A549 (cell line): ENCODE results near the gene UBTD1. TPM values are rescaled to one million over a fixed set of nuclear protein-coding genes. Genes with fewer than 3 reads are reported as not detected.

Experiments
- ATAC-seq, 2 experiments: fragments of 200-7000 bp in 1 of 2; fragments of >200 bp in 1 of 2; cut with Nextera tagmentation in 1 of 2; cut with Tn5 transposase in 1 of 2; 3 replicates each; pipeline versions ENCODE4 v1.8.0 to v1.9.1; 2018 to 2020; ENCODE audit warnings: mild to moderate bottlenecking in 1 of 2, moderate library complexity in 1 of 2
- CTCF ChIA-PET: fragments of 300-600 bp; sonication (Branson Sonifier 250); formaldehyde crosslinking; extraction: SDS; loops from one replicate; lab custom pipeline; 2021; ENCODE audit warnings: antibody characterized with exemption, inconsistent platforms; lab: Yijun Ruan, JAX
- POLR2A ChIA-PET: fragments of 350-600 bp; formaldehyde crosslinking; extraction: SDS; loops from one replicate; lab custom pipeline; 2021; ENCODE audit warnings: antibody characterized with exemption, inconsistent platforms; lab: Yijun Ruan, JAX
- DNase-seq, 2 experiments: peaks; one replicate each; pipeline versions ENCODE4 v3.0.0 to v3.0.0-alpha.2; 2011 to 2016; ENCODE audit warnings: low read depth in 1 of 2, low spot score in 1 of 2
- FAIRE-seq: peaks from 2 replicates; lab custom pipeline; 2011; peaks lifted over from hg19 to GRCh38; lab: Jason Lieb, UNC
- H3K27ac ChIP-seq, 2 experiments: fragments of >200 bp; sonication (Bioruptor Twin); formaldehyde crosslinking; 3 replicates each; pipeline ENCODE4 v1.5.1; 2016 to 2017
- H3K4me1 ChIP-seq: fragments of >200 bp; sonication (Bioruptor Twin); formaldehyde crosslinking; 3 replicates; pipeline ENCODE4 v1.6.1; 2016
- H3K4me2 ChIP-seq: fragments of >200 bp; sonication (Bioruptor Twin); formaldehyde crosslinking; 3 replicates; pipeline ENCODE4 v1.6.1; 2016
- H3K4me3 ChIP-seq: fragments of >200 bp; sonication (Bioruptor Twin); formaldehyde crosslinking; 3 replicates; pipeline ENCODE4 v1.5.1; 2016
- H3K9me3 ChIP-seq: fragments of >200 bp; sonication (Bioruptor Twin); formaldehyde crosslinking; 3 replicates; pipeline ENCODE4 v1.6.1; 2016
- ATOH8 ChIP-seq: fragments of 250-450 bp; sonication (Bioruptor Pico); IDR thresholded peaks from 2 replicates; pipeline ENCODE4 v1.5.0; 2020; ENCODE audit warnings: low read depth, mild to moderate bottlenecking, moderate library complexity
- BHLHE40 ChIP-seq: IDR thresholded peaks from 2 replicates; pipeline ENCODE4 v1.6.1; 2012; ENCODE audit warnings: low read depth, low read length, inconsistent platforms
- CBX8 ChIP-seq: fragments of 200-600 bp; sonication (generic); IDR thresholded peaks from 2 replicates; pipeline ENCODE4 v1.6.1; 2016
- CHD2 ChIP-seq: fragments of 150-350 bp; IDR thresholded peaks from 2 replicates; pipeline ENCODE4 v1.6.1; 2014; ENCODE audit warnings: low read length; ENCODE audit not compliant: partially characterized antibody
- CTCF ChIP-seq: fragments of >200 bp; sonication (Bioruptor Twin); formaldehyde crosslinking; IDR thresholded peaks from 3 replicates; pipeline ENCODE4 v1.5.1; 2016
- EHMT2 ChIP-seq: fragments of 200-600 bp; sonication (generic); IDR thresholded peaks from 2 replicates; pipeline ENCODE4 v1.6.1; 2016; ENCODE audit warnings: antibody characterized with exemption, low read depth, mild to moderate bottlenecking, moderate library complexity
- FOSB ChIP-seq: fragments of 250-450 bp; sonication (Bioruptor Pico); IDR thresholded peaks from 2 replicates; pipeline ENCODE4 v1.5.0; 2020; ENCODE audit warnings: mild to moderate bottlenecking, moderate library complexity
- FOSL2 ChIP-seq, 2 experiments: fragments of 450-650 bp in 1 of 2; fragments of >200 bp in 1 of 2; sonication (Bioruptor Twin) in 1 of 2; formaldehyde crosslinking; IDR thresholded peaks; 2 replicates each; pipeline versions ENCODE4 v1.5.0 to v1.6.1; 2016 to 2020; ENCODE audit warnings: mild to moderate bottlenecking in 1 of 2, moderate library complexity in 1 of 2
- GATA3 ChIP-seq: IDR thresholded peaks from 2 replicates; pipeline ENCODE4 v1.6.1; 2012; ENCODE audit warnings: borderline replicate concordance
- HES2 ChIP-seq: fragments of >200 bp; sonication (Bioruptor Twin); formaldehyde crosslinking; IDR thresholded peaks from 2 replicates; pipeline ENCODE4 v1.6.1; 2016
- HMGXB4 ChIP-seq: fragments of 250-450 bp; sonication (Bioruptor Pico); IDR thresholded peaks from 2 replicates; pipeline ENCODE4 v1.5.0; 2021; ENCODE audit warnings: mild to moderate bottlenecking, moderate library complexity, borderline replicate concordance
- HOXA7 ChIP-seq: fragments of 250-450 bp; sonication (Bioruptor Pico); IDR thresholded peaks from 2 replicates; pipeline ENCODE4 v1.5.0; 2020; ENCODE audit warnings: mild to moderate bottlenecking, moderate library complexity
- HOXB5 ChIP-seq: fragments of 250-450 bp; sonication (Bioruptor Pico); IDR thresholded peaks from 2 replicates; pipeline ENCODE4 v1.5.0; 2020; ENCODE audit warnings: mild to moderate bottlenecking, moderate library complexity
- MYC ChIP-seq: IDR thresholded peaks from 2 replicates; pipeline ENCODE4 v1.6.1; 2012; ENCODE audit warnings: mild to moderate bottlenecking, inconsistent platforms, low read length, improper control_type of control experiment, borderline replicate concordance
- NFE2L2 ChIP-seq: fragments of 150-350 bp; conservative IDR thresholded peaks from 2 replicates; pipeline ENCODE4 v1.6.1; 2014; ENCODE audit warnings: low read length
- NPAS2 ChIP-seq: fragments of 250-450 bp; sonication (Bioruptor Pico); IDR thresholded peaks from 2 replicates; pipeline ENCODE4 v1.8.0; 2022; ENCODE audit warnings: mild to moderate bottlenecking, moderate library complexity, borderline replicate concordance
- PHF8 ChIP-seq: fragments of 200-600 bp; sonication (generic); IDR thresholded peaks from 2 replicates; pipeline ENCODE4 v1.6.1; 2016; ENCODE audit warnings: low read depth, mild to moderate bottlenecking, antibody characterized with exemption, moderate library complexity, borderline replicate concordance
- POLR2A ChIP-seq: IDR thresholded peaks from 2 replicates; pipeline ENCODE4 v1.6.1; 2012; ENCODE audit warnings: mild to moderate bottlenecking, low read length
- RCOR1 ChIP-seq: fragments of 150-350 bp; IDR thresholded peaks from 2 replicates; pipeline ENCODE4 v1.6.1; 2014; ENCODE audit warnings: antibody characterized with exemption, low read length, low read depth
- SMC3 ChIP-seq: fragments of >200 bp; sonication (Bioruptor Twin); formaldehyde crosslinking; IDR thresholded peaks from 3 replicates; pipeline ENCODE4 v1.6.1; 2018; ENCODE audit warnings: inconsistent platforms
- SREBF2 ChIP-seq: fragments of 450-650 bp; IDR thresholded peaks from 2 replicates; pipeline ENCODE4 v1.6.1; 2014; ENCODE audit warnings: mild to moderate bottlenecking, moderate library complexity
- TFCP2L1 ChIP-seq: fragments of 250-450 bp; sonication (Bioruptor Pico); IDR thresholded peaks from 2 replicates; pipeline ENCODE4 v1.5.0; 2021; ENCODE audit warnings: mild to moderate bottlenecking
- USF2 ChIP-seq: fragments of 450-650 bp; IDR thresholded peaks from 2 replicates; pipeline ENCODE4 v1.6.1; 2014; ENCODE audit warnings: antibody characterized with exemption
- ZFP36 ChIP-seq: fragments of 450-650 bp; IDR thresholded peaks from 2 replicates; pipeline ENCODE4 v1.6.1; 2014; ENCODE audit warnings: borderline replicate concordance; ENCODE audit not compliant: partially characterized antibody
- ZNF302 ChIP-seq: fragments of 250-450 bp; sonication (Bioruptor Pico); IDR thresholded peaks from 2 replicates; pipeline ENCODE4 v1.9.0; 2021; ENCODE audit warnings: inconsistent platforms, mild to moderate bottlenecking, moderate library complexity
- ZSCAN20 ChIP-seq: fragments of 250-450 bp; sonication (Bioruptor Pico); IDR thresholded peaks from 2 replicates; pipeline ENCODE4 v1.8.0; 2022; ENCODE audit warnings: mild to moderate bottlenecking, moderate library complexity
- WGBS: methylation state at CpG from one replicate; pipeline ENCODE4 v1.1.6; 2017; ENCODE audit errors: missing lambda C conversion rate; 5-methylcytosine and 5-hydroxymethylcytosine counted together
- polyA plus RNA-seq, 4 experiments: library from polyadenylated mRNA; depleted of rRNA in 3 of 4; stranded (reverse); fragments of >200 nt; fragmentation: RNase III in 1 of 4; extraction: RNeasy Plus Mini Kit Qiagen cat#74134 plus additional on column Dnase treatment in 1 of 4; gene quantifications; 2 replicates in 3 of 4; 3 replicates in 1 of 4; pipeline ENCODE4 v1.2.3, GENCODE V29; 2011 to 2017

Gene UBTD1
- polyA plus RNA-seq, 2 of the 4 experiments (the other 2 are of a cell fraction), result 5.9 to 11.6 TPM

GRCh38 chr10:97573021-97573420 is 74.3 kb downstream of the UBTD1 start:
- ATAC-seq (peak in 1 of 2 experiments; percentile 20; a peak in 3 of 6 replicates), DNase-seq (peak in 1 of 2 experiments; percentile 35), FAIRE-seq (no peak)
- WGBS, result 98% methylated on average over 2 of the region's 2 CpGs
- peak overlapping the region; percentile 72 for H3K4me2 ChIP-seq
- peak overlapping the region; percentile 91 to 93 for H3K27ac ChIP-seq
- no peak for TF ChIP-seq POLR2A
- TF ChIP-seq ATOH8 (CRISPR knock-in tag), result no peak
- TF ChIP-seq HOXA7, result no peak
- TF ChIP-seq MYC, result no peak
- no peak for TF ChIP-seq ZSCAN20 (CRISPR knock-in tag)
- no peak for TF ChIP-seq TFCP2L1
- TF ChIP-seq SMC3, result no peak
- TF ChIP-seq ZFP36, result no peak
- no peak for TF ChIP-seq HES2
- no peak for TF ChIP-seq RCOR1
- no peak for TF ChIP-seq FOSL2 (IDR thresholded peaks at IDR 0.05)
- TF ChIP-seq FOSL2 (CRISPR knock-in tag; IDR thresholded peaks at IDR 0.05), result no peak
- no peak for TF ChIP-seq BHLHE40
- peaks cover 63% of the 10 kb centered on the region for H3K4me1 ChIP-seq
- ChIA-PET CTCF (interaction anchor here (0.6 to 33.8 kb wide), 28 partner anchors 16 to 165 kb away, joined by 3 to 1048 read pairs (median 9); partner anchors contain the start of genes AVPI1, C10orf62, HOGA1 and MORN4), POLR2A (no interaction called here)
- no peaks in the 10 kb centered on the region for H3K9me3 ChIP-seq
- H3K4me3 ChIP-seq, result no peak overlapping the region

GRCh38 chr10:97573672-97574071 is 74.9 kb downstream of the UBTD1 start:
- FAIRE-seq (no peak), ATAC-seq (no peak), DNase-seq (no peak)
- ChIA-PET CTCF (interaction anchor here (1.2 to 33.8 kb wide), 8 partner anchors 17 to 128 kb away, joined by 3 to 1048 read pairs (median 15); partner anchors contain the start of genes C10orf62 and HOGA1), POLR2A (no interaction called here)
- no peak overlapping the region for H3K4me3 ChIP-seq
- H3K27ac ChIP-seq, result peak overlapping the region; percentile 91 to 93
- no peaks in the 10 kb centered on the region for H3K9me3 ChIP-seq
- TF ChIP-seq RCOR1, result no peak
- TF ChIP-seq CBX8, result no peak
- no peak for TF ChIP-seq USF2
- no peak for TF ChIP-seq HOXB5 (CRISPR knock-in tag)
- TF ChIP-seq SREBF2, result no peak
- no peak for TF ChIP-seq GATA3
- TF ChIP-seq FOSB (CRISPR knock-in tag), result no peak
- no peak for TF ChIP-seq ZNF302 (CRISPR knock-in tag)
- TF ChIP-seq HOXA7, result no peak
- TF ChIP-seq CTCF, result no peak
- no peak for TF ChIP-seq EHMT2
- no peak for TF ChIP-seq NPAS2
- TF ChIP-seq PHF8, result no peak
- TF ChIP-seq HMGXB4 (CRISPR knock-in tag), result no peak
- TF ChIP-seq NFE2L2, result no peak
- TF ChIP-seq CHD2, result no peak
- no peak for TF ChIP-seq HES2
- peaks cover 63% of the 10 kb centered on the region for H3K4me1 ChIP-seq
- 43% methylated on average over 2 of the region's 2 CpGs for WGBS
- peak overlapping the region; percentile 72; the same call in 2 of the 3 replicates for H3K4me2 ChIP-seq
